HL-60/S4 treated with phorbol 12-myristate 13-acetate at 8.2 ng/mL for 4 days and 3 days (cell line): Measurements from ENCODE around the gene AQP12B.

Experiments
- in situ Hi-C: fragments of 300-500 bp; cut with MboI; formaldehyde crosslinking; loops from 2 replicates; pipeline ENCODE4 v1.15.0; 2022; ENCODE audit warnings: low sequenced_read_pairs

AQP12B gene

GRCh38 chr2:240637901-240638345 lies 44.8 kb downstream of the AQP12B start:
- in situ Hi-C loops: no loop called here

- in situ Hi-C loops: no loop called here
Observed at GRCh38 chr2:240637116-240637900, 45.4 kb downstream of the AQP12B start.

DNA sequence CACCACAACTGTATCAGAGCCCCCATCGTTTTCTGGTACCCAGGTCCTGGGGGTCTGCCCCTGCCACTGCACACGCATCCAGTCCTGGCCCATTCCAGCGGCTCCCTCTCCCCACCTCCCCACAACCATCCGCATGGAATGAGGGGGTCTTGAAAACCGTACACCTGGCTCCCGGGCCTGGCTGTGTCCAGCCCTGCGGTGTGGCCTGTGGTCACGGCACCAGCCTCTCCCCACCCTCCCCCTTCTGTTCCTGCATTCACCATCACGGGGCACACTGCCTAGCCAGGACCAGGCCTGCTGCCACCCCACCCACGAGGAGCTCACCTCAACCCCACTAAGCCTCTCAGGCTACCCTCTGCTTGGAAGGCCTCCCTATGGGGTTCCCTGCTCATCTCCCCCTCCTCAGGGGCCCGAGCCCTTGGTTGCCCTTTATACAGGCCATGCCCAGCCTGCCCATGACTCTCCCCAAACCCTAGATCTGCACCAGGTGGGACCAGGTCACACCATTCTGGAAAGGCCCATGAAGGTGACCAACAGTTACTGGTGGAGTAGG lies 46.0 kb downstream of the AQP12B start:
- in situ Hi-C loops: no loop called here

- in situ Hi-C loops: no loop called here
Observed at GRCh38 chr2:240635998-240636547, 46.6 kb downstream of the AQP12B start.

GRCh38 chr2:240635121-240635997 lies 47.3 kb downstream of the AQP12B start:
- in situ Hi-C loops: no loop called here

DNA sequence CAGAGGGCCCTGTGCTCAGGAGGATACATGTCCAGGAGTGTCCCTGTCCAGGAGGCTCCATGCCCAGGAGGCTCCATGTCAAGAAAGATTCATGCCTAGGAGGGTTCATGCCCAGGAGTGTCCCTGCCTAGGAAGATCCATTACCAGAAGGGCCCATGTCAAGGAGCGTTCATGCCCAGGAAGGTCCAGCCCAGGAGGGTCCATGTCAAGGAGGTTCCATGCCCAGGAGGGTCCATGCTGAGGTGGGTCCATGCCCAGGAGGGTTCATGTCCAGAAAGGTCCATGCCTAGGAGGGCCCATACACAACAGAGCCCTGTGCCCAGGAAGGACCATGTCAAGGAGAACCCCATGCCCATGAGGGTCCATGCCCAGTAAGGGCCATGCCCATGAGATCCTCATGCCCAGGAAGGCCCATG lies 50.4 kb downstream of the AQP12B start:
- in situ Hi-C loops: no loop called here

GRCh38 chr2:240631548-240632305 lies 51.0 kb downstream of the AQP12B start:
- in situ Hi-C loops: no loop called here

DNA sequence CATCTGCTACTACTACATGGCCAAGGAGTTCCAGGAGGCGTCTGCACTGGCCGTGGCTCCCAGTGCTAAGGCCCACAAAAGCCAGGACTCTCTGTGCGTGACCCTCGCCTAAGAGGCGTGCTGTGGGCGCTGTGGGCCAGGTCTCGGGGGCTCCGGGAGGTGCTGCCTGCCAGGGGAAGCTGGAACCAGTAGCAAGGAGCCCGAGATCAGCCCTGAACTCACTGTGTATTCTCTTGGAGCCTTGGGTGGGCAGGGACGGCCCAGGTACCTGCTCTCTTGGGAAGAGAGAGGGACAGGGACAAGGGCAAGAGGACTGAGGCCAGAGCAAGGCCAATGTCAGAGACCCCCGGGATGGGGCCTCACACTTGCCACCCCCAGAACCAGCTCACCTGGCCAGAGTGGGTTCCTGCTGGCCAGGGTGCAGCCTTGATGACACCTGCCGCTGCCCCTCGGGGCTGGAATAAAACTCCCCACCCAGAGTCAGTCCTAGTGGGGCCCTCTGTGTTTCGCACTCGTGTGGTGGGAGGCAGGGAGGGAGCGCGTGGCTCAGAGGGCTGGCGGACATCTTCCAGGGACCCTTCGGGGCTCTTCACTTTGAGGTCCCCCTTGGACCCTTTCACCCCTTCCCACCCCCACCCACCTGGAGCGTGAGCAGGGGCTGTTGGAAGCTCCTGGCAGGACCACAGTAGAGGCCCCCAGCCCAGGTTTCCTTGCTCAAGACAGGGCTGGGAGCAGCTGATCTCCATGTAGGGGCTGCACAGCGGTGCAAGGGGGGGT lies 51.7 kb downstream of the AQP12B start:
- in situ Hi-C loops: no loop called here

- in situ Hi-C loops: no loop called here
Observed at GRCh38 chr2:240629968-240630770, 52.5 kb downstream of the AQP12B start.

DNA sequence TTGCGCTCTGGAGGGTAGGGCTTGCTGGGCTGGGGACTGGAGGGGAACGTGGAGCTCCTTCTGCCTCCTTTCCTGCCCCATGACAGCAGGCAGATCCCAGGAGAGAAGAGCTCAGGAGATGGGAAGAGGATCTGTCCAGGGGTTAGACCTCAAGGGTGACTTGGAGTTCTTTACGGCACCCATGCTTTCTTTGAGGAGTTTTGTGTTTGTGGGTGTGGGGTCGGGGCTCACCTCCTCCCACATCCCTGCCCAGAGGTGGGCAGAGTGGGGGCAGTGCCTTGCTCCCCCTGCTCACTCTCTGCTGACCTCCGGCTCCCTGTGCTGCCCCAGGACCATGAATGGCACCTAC lies 53.1 kb downstream of the AQP12B start:
- in situ Hi-C loops: no loop called here

DNA sequence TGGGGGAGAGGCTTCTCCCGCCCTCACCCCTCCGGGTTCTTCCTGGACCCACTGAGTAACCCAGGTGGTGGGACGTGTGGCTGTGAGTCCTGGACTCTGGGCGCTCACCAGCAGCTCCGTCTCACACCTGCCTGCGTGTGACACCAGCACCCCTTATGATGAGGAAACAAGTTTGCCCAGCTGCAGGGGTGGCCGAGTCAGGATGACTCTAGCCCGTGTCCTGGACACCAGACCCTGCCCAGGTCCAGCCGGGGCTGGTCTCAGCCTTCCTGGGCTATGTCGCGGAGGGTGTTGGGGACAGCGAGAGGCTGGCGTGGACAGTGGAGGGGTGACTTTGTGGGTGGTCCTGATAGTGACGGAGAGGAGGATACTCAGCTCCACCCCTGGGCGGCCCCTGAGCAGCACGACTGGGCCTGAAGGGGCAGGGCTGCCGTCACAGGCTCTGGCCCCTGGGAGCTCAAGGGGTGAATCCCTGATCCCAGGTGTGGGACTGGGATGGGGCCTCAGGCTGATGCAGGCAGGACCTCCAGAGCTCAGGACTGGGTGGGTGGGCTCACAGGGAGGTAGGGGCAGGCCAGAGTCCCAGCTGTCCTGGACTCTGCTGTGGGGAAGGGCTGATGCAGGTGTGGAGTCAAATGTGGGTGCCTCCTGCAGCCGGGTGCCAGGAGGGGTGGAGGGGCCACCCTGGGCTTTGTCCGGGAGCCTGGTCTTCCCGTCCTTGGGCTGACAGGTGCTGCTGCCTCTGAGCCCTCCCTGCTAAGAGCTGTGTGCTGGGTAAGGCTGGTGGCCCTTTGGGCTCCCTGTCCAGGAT lies 53.7 kb downstream of the AQP12B start:
- in situ Hi-C loops: no loop called here

GRCh38 chr2:240628507-240628807 lies 54.2 kb downstream of the AQP12B start:
- in situ Hi-C loops: no loop called here

GRCh38 chr2:240627736-240628506 lies 54.8 kb downstream of the AQP12B start:
- in situ Hi-C loops: no loop called here

DNA sequence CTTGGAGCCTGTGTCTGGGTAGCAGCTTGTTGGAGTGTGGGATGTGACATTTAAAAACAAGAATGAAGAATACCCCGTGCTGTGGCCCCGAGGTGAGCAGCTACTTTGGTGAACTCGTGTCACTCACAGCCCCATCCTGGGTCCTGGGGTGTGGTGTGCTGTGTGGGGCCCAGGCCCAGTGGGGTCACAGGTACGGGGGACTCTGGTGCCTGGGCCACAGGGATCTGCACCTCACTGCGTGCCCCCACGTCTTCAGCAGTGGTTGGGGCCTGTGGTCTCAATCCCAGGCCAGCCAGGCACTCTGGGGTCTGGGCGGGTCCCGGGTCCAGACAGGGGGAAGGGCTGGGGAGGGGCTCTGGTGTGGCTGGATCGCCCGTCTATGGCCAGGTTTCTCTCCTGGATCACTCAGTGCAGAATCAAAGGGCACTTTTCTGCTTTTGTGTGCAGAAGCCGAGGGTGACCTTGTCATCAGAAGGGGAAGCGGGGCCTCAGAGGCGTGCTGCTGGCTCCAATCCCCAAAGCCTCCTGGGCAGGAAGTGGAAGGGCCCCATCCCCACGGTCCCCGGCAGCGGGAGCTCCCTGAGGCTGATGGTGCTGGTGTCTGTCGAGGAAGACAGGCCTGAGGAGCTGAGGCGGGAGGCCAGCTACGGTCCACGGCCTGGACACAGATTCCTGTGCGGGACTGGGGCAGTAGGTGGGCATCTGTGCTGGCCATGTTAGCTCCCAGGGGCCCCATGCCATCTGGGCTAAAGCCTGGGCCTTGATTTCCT lies 56.0 kb downstream of the AQP12B start:
- in situ Hi-C loops: no loop called here
